ENCODE measurements around the gene RNF208.

RNF208 gene

DNA sequence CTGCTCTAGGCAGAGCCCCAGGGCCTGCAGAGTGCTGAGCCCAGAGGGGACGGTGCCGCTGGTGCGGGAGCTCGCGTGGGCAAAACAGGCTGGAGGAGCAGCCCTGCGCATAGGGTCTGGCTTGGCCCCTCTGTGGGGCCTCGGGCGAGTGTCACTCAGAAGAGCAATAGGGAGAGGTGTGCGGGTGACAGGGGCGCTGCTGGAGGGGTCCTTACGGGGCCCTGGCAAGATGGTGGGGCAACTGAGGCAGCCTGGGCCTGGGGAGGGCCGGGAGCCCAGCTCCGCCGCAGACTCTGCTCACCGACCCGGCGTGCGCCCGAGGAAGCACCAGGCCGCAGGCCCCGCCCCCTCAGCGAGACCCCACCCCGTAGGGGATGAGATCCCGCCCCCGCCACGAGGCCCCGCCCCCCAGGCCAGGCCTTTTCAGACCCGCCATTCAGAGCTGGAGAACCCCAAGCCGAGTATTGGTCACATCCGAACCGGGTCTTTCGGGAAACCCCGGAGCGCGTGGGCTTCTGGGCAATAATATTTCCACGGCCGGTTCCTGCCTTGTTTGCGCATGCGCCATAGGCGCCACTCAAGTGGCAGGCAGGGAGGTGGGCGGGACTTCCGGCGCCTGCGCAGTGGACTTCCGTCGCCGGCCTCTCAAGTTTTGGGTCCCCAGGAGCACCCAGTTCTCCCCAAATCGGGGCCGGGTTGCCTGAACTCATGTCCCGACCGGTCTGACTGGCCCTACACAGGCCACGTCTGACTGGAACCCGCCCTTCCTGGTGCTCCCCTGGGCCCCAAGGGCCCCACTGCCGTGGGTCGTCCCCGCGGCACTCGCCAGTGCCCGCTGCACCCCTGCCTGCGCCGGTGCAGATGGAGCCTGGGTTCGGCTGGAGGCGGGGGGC lies 1.3 kb upstream of the RNF208 start:
- Histone ChIP-seq H3F3A (ENCODE audit: insufficient read depth) (no peaks in the 10 kb centered on the region), H3K4me3 (ENCODE audit: insufficient read depth, low read length, poor library complexity, severe bottlenecking) (peak overlapping the region; percentile 87), H3K27me3 (ENCODE audit: low read length) (no peaks in the 10 kb centered on the region), H3K9ac (ENCODE audit: low read length) (peak overlapping the region; percentile 97), H3K79me2 (ENCODE audit: insufficient read depth, low read length) (no peaks in the 10 kb centered on the region), H3K36me3 (ENCODE audit: low read length) (no peaks in the 10 kb centered on the region), H4K20me1 (ENCODE audit: low read depth, low read length) (no peaks in the 10 kb centered on the region), H3K9me2 (replicated peaks; ENCODE audit: insufficient read depth, low read length) (no peaks in the 10 kb centered on the region), H3K9me3 (ENCODE audit: insufficient read depth, low read length) (no peaks in the 10 kb centered on the region), H2AFZ (ENCODE audit: low read depth, low read length, severe bottlenecking) (peak overlapping the region; percentile 87), H3K27ac (ENCODE audit: low read depth, low read length) (peak overlapping the region; percentile 51), H3K4me2 (ENCODE audit: low read depth, low read length, poor library complexity, severe bottlenecking) (peak overlapping the region; percentile 71)
- TF ChIP-seq EZH2phosphoT487 (conservative IDR thresholded peaks at IDR 0.05; ENCODE audit: low read length) = no peak
- TF ChIP-seq, protein P1, sequence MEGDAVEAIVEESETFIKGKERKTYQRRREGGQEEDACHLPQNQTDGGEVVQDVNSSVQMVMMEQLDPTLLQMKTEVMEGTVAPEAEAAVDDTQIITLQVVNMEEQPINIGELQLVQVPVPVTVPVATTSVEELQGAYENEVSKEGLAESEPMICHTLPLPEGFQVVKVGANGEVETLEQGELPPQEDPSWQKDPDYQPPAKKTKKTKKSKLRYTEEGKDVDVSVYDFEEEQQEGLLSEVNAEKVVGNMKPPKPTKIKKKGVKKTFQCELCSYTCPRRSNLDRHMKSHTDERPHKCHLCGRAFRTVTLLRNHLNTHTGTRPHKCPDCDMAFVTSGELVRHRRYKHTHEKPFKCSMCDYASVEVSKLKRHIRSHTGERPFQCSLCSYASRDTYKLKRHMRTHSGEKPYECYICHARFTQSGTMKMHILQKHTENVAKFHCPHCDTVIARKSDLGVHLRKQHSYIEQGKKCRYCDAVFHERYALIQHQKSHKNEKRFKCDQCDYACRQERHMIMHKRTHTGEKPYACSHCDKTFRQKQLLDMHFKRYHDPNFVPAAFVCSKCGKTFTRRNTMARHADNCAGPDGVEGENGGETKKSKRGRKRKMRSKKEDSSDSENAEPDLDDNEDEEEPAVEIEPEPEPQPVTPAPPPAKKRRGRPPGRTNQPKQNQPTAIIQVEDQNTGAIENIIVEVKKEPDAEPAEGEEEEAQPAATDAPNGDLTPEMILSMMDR (IDR thresholded peaks at IDR 0.05; ENCODE audit: insufficient read depth, low read length, poor library complexity, severe bottlenecking) = no peak

GRCh38 chr9:137221506-137222111 lies 431 bp downstream of the RNF208 start:
- H3K79me2 ChIP-seq (ENCODE audit: insufficient read depth, low read length) = no peaks in the 10 kb centered on the region
- no peak overlapping the region for H2AFZ ChIP-seq (ENCODE audit: low read depth, low read length, severe bottlenecking)
- no peak overlapping the region for H3K9ac ChIP-seq (ENCODE audit: low read length)
- TF ChIP-seq, protein P1 (IDR thresholded peaks at IDR 0.05; ENCODE audit: insufficient read depth, low read length, poor library complexity, severe bottlenecking) = no peak
- TF ChIP-seq EZH2phosphoT487 (conservative IDR thresholded peaks at IDR 0.05; ENCODE audit: low read length) = no peak
- no peaks in the 10 kb centered on the region for H3F3A ChIP-seq (ENCODE audit: insufficient read depth)
- no peaks in the 10 kb centered on the region for H3K27me3 ChIP-seq (ENCODE audit: low read length)
- no peak overlapping the region for H3K27ac ChIP-seq (ENCODE audit: low read depth, low read length)
- peak overlapping the region; percentile 26 for H3K4me3 ChIP-seq (ENCODE audit: insufficient read depth, low read length, poor library complexity, severe bottlenecking)
- H3K9me2 ChIP-seq (replicated peaks; ENCODE audit: insufficient read depth, low read length) = no peaks in the 10 kb centered on the region
- no peaks in the 10 kb centered on the region for H3K36me3 ChIP-seq (ENCODE audit: low read length)
- H3K9me3 ChIP-seq (ENCODE audit: insufficient read depth, low read length) = no peaks in the 10 kb centered on the region
- H3K4me2 ChIP-seq (ENCODE audit: low read depth, low read length, poor library complexity, severe bottlenecking) = peak overlapping the region; percentile 43
- no peaks in the 10 kb centered on the region for H4K20me1 ChIP-seq (ENCODE audit: low read depth, low read length)

DNA sequence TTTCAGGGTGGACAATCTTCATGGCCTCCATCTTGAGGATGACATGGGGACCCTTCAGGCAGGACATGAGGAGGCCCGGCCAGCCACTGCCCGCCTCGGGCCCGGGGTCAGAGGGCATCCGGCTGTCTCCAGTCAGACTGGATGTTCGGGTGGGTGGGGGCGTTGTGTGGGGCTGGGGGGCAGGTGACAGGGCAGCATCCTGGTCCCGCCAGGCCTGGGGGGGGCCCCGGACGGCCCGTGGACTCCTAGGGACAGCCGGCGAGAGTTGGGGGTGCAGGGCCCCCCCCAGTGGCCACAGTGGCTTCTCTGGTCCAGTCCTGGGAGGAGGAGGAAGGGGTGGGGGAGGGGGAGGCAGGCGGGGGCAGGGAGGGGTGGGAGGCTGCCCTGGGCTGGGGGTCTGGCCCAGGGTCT lies 940 bp downstream of the RNF208 start:
- Histone ChIP-seq H3K79me2 (ENCODE audit: insufficient read depth, low read length) (no peaks in the 10 kb centered on the region), H3K9ac (ENCODE audit: low read length) (no peak overlapping the region), H3K4me3 (ENCODE audit: insufficient read depth, low read length, poor library complexity, severe bottlenecking) (no peak overlapping the region), H3K9me3 (ENCODE audit: insufficient read depth, low read length) (no peaks in the 10 kb centered on the region), H4K20me1 (ENCODE audit: low read depth, low read length) (no peaks in the 10 kb centered on the region), H3K36me3 (ENCODE audit: low read length) (no peaks in the 10 kb centered on the region), H3K4me2 (ENCODE audit: low read depth, low read length, poor library complexity, severe bottlenecking) (no peak overlapping the region), H2AFZ (ENCODE audit: low read depth, low read length, severe bottlenecking) (no peak overlapping the region), H3K9me2 (replicated peaks; ENCODE audit: insufficient read depth, low read length) (no peaks in the 10 kb centered on the region), H3F3A (ENCODE audit: insufficient read depth) (no peaks in the 10 kb centered on the region), H3K27me3 (ENCODE audit: low read length) (no peaks in the 10 kb centered on the region), H3K27ac (ENCODE audit: low read depth, low read length) (no peak overlapping the region)
- no peak for TF ChIP-seq EZH2phosphoT487 (conservative IDR thresholded peaks at IDR 0.05; ENCODE audit: low read length)
- TF ChIP-seq, protein P1 (IDR thresholded peaks at IDR 0.05; ENCODE audit: insufficient read depth, low read length, poor library complexity, severe bottlenecking) = no peak
